HepG2 (cell line): ENCODE results near the gene PRR36. TPM values are rescaled to one million over a fixed set of nuclear protein-coding genes. Genes with fewer than 3 reads are reported as not detected.
A peak's percentile ranks its signal among the peaks of the same experiment; 100 is the strongest.

Experiments
- AKAP8 ChIP-seq: sonication (generic); formaldehyde crosslinking; IDR thresholded peaks from 2 replicates; pipeline ENCODE4 v1.5.1; 2020; ENCODE audit warnings: mild to moderate bottlenecking, missing genetic modification reagents
- CEBPB ChIP-seq: IDR thresholded peaks from 2 replicates; pipeline ENCODE4 v1.6.1; 2011; ENCODE audit warnings: low read depth, low read length, improper control_type of control experiment, borderline replicate concordance
- DNMT1 ChIP-seq: sonication (generic); formaldehyde crosslinking; IDR thresholded peaks from 2 replicates; pipeline ENCODE4 v1.5.1; 2020; ENCODE audit warnings: mild to moderate bottlenecking, missing genetic modification reagents
- DZIP1 ChIP-seq: sonication (generic); formaldehyde crosslinking; IDR thresholded peaks from 2 replicates; pipeline ENCODE4 v1.5.0; 2020; ENCODE audit warnings: mild to moderate bottlenecking, missing genetic modification reagents
- EED ChIP-seq: sonication (generic); formaldehyde crosslinking; IDR thresholded peaks from 2 replicates; pipeline ENCODE4 v1.5.0; 2020; ENCODE audit warnings: mild to moderate bottlenecking, missing genetic modification reagents
- HOXA5 ChIP-seq: sonication (generic); formaldehyde crosslinking; IDR thresholded peaks from 2 replicates; pipeline ENCODE4 v1.4.0; 2020; ENCODE audit warnings: missing genetic modification reagents
- JUNB ChIP-seq: sonication (generic); formaldehyde crosslinking; IDR thresholded peaks from 2 replicates; pipeline ENCODE4 v1.8.0; 2022; ENCODE audit warnings: missing genetic modification reagents, mild to moderate bottlenecking, borderline replicate concordance
- KLF9 ChIP-seq: IDR thresholded peaks from 2 replicates; pipeline ENCODE4 v1.6.1; 2016; ENCODE audit warnings: low read depth
- MAFG ChIP-seq: sonication (generic); formaldehyde crosslinking; IDR thresholded peaks from 2 replicates; pipeline ENCODE4 v1.5.1; 2020; ENCODE audit warnings: mild to moderate bottlenecking, missing genetic modification reagents
- MLLT10 ChIP-seq: sonication (generic); formaldehyde crosslinking; IDR thresholded peaks from 2 replicates; pipeline ENCODE4 v1.4.0; 2020; ENCODE audit warnings: missing genetic modification reagents
- NRL ChIP-seq: sonication (generic); formaldehyde crosslinking; IDR thresholded peaks from 2 replicates; pipeline ENCODE4 v1.5.0; 2020; ENCODE audit warnings: missing genetic modification reagents, mild to moderate bottlenecking, moderate library complexity, borderline replicate concordance
- RFX5 ChIP-seq: IDR thresholded peaks from 2 replicates; pipeline ENCODE4 v1.6.1; 2011; ENCODE audit warnings: low read depth, low read length, improper control_type of control experiment
- SNAPC5 ChIP-seq: sonication (generic); formaldehyde crosslinking; IDR thresholded peaks from 2 replicates; pipeline ENCODE4 v1.8.1; 2023; ENCODE audit warnings: mild to moderate bottlenecking, missing genetic modification reagents, borderline replicate concordance
- SUZ12 ChIP-seq: fragments of 150-350 bp; IDR thresholded peaks from 2 replicates; pipeline ENCODE4 v1.6.1; 2014; ENCODE audit warnings: low read depth, low read length
- TCF7 ChIP-seq: sonication (generic); IDR thresholded peaks from 2 replicates; pipeline ENCODE4 v1.6.1; 2016; ENCODE audit warnings: antibody characterized with exemption, low read depth
- TCF7L2 ChIP-seq: IDR thresholded peaks from 2 replicates; pipeline ENCODE4 v1.6.1; 2011; ENCODE audit warnings: mild to moderate bottlenecking, low read depth, low read length, moderate library complexity
- ZKSCAN5 ChIP-seq: sonication (generic); formaldehyde crosslinking; IDR thresholded peaks from 2 replicates; pipeline ENCODE4 v1.5.1; 2020; ENCODE audit warnings: mild to moderate bottlenecking, missing genetic modification reagents
- ZNF235 ChIP-seq: sonication (generic); formaldehyde crosslinking; IDR thresholded peaks from 2 replicates; pipeline ENCODE4 v1.8.1; 2023; ENCODE audit warnings: mild to moderate bottlenecking, missing genetic modification reagents, borderline replicate concordance
- ZNF256 ChIP-seq: sonication (generic); formaldehyde crosslinking; conservative IDR thresholded peaks from 2 replicates; pipeline ENCODE4 v1.4.0; 2020; ENCODE audit warnings: missing genetic modification reagents
- ZNF367 ChIP-seq: sonication (generic); formaldehyde crosslinking; IDR thresholded peaks from 2 replicates; pipeline ENCODE4 v1.4.0; 2020; ENCODE audit warnings: missing genetic modification reagents, borderline replicate concordance
- ZNF713 ChIP-seq: sonication (generic); formaldehyde crosslinking; IDR thresholded peaks from 2 replicates; pipeline ENCODE4 v1.4.0; 2020; ENCODE audit warnings: mild to moderate bottlenecking, missing genetic modification reagents
- ZNF772 ChIP-seq: sonication (generic); formaldehyde crosslinking; IDR thresholded peaks from 2 replicates; pipeline ENCODE4 v1.5.0; 2020; ENCODE audit warnings: mild to moderate bottlenecking, missing genetic modification reagents
- ZNF777 ChIP-seq: sonication (generic); formaldehyde crosslinking; IDR thresholded peaks from 2 replicates; pipeline ENCODE4 v1.4.0; 2020; ENCODE audit warnings: missing genetic modification reagents
- ZSCAN20 ChIP-seq: sonication (generic); formaldehyde crosslinking; IDR thresholded peaks from 2 replicates; pipeline ENCODE4 v1.4.0; 2020; ENCODE audit warnings: missing genetic modification reagents, mild to moderate bottlenecking, borderline replicate concordance
- ZSCAN29 ChIP-seq: sonication (generic); formaldehyde crosslinking; conservative IDR thresholded peaks from 2 replicates; pipeline ENCODE4 v1.4.0; 2020; ENCODE audit warnings: mild to moderate bottlenecking, missing genetic modification reagents
- ZSCAN5A ChIP-seq: sonication (generic); formaldehyde crosslinking; IDR thresholded peaks from 2 replicates; pipeline ENCODE4 v1.8.0; 2022; ENCODE audit warnings: mild to moderate bottlenecking, missing genetic modification reagents, borderline replicate concordance
- polyA plus RNA-seq, 8 experiments: library from polyadenylated mRNA; depleted of rRNA in 3 of 8; stranded (reverse) in 7 of 8; unstranded in 1 of 8; fragments of >200 nt; fragmentation: Illumina TruSeq in 4 of 8; extraction: Trizol in 4 of 8; gene quantifications; 2 replicates each; pipeline versions ENCODE4 v1.2.1 to v1.2.3, GENCODE V29; 2011 to 2016; ENCODE audit warnings: low read depth in 4 of 8, missing spikeins in 1 of 8, mixed read lengths in 1 of 8; ENCODE audit not compliant: insufficient read depth in 1 of 8
- total RNA-seq, 5 experiments: library from RNA; depleted of rRNA; stranded (reverse); fragments of >200 nt; fragmentation: Illumina TruSeq; extraction: Trizol; gene quantifications; 2 replicates each; pipeline ENCODE4 v1.2.3, GENCODE V29; 2016; ENCODE audit warnings: low read depth in 1 of 5

Gene PRR36
- total and polyA plus RNA-seq, 2 of the 13 experiments (the other 11 are each of a cell fraction or from before 2014, with no cell fraction given), result 0.07 to 0.17 TPM

DNA sequence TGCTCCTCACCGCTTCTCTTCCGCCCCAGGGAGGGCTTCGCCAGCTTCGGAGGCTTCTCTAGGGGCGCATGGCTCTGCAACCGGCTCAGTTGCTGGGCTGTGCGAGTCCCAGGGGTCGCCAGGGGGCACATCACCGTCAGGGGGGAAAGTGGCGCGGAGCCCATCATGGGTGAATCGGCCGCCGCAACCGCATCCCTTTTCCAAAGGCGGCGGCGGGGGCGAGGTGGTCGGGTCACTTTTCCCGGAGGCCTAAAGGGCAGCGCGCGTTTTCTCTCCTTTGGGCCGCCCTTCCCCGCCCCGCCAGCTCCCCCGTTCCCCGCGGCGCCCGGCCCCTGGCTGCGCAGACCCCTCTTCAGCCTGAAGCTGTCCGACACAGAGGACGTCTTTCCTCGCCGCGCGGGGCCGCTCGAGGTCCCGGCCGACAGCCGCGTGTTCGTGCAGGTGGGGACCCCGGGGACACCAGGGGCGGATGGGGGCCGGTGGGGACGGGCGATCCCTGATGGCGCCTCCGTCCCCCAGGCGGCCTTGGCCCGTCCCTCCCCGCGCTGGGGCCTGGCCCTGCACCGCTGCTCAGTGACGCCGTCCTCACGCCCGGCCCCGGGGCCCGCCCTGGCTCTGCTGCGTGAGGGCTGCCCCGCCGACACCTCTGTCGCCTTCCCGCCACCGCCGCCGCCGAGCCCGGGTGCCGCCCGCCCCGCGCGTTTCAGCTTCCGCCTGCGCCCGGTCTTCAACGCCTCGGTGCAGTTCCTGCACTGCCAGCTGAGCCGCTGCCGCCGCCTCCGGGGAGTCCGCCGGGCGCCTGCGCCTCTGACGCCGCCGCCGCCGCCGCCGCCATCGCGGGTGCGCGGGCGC is 42.1 kb upstream of the PRR36 start (continued):
- TF ChIP-seq ZSCAN5A (CRISPR knock-in tag), result no peak
- no peak for TF ChIP-seq JUNB
- TF ChIP-seq ZNF713, result no peak
- TF ChIP-seq RFX5, result no peak
- TF ChIP-seq ZNF235, result no peak
- peak; percentile 54; the same call in 1 of the 2 replicates for TF ChIP-seq ZNF772 (CRISPR knock-in tag)
- TF ChIP-seq KLF9 (CRISPR knock-in tag), result no peak
- no peak for TF ChIP-seq TCF7L2
- no peak for TF ChIP-seq CEBPB
- TF ChIP-seq HOXA5 (CRISPR knock-in tag), result peak; percentile 26; the same call in 1 of the 2 replicates
- no peak for TF ChIP-seq SNAPC5 (CRISPR knock-in tag)
- TF ChIP-seq EED (CRISPR knock-in tag), result peak; percentile 18
- TF ChIP-seq ZSCAN29 (CRISPR knock-in tag), result no peak
- no peak for TF ChIP-seq TCF7
- no peak for TF ChIP-seq NRL (CRISPR knock-in tag)
- no peak for TF ChIP-seq ZNF256 (CRISPR knock-in tag)
- TF ChIP-seq SUZ12, result no peak
- peak; percentile 24; the same call in 1 of the 2 replicates for TF ChIP-seq DNMT1
- TF ChIP-seq AKAP8, result peak; percentile 96
- no peak for TF ChIP-seq ZKSCAN5 (CRISPR knock-in tag)
- TF ChIP-seq MLLT10 (CRISPR knock-in tag), result no peak
- TF ChIP-seq ZNF777 (CRISPR knock-in tag), result peak; percentile 61
- no peak for TF ChIP-seq DZIP1 (CRISPR knock-in tag)
- TF ChIP-seq MAFG, result 0 out of 2 replicates have a peak, but pooled peaks have one; percentile 28
- no peak for TF ChIP-seq ZNF367 (CRISPR knock-in tag)
- TF ChIP-seq ZSCAN20, result 0 out of 2 replicates have a peak, but pooled peaks have one; percentile 53
